Ishikawa (cell line): ENCODE data around the gene HERC3.

ENCODE experiments used
- CREB1 ChIP-seq: IDR thresholded peaks from 2 replicates; pipeline ENCODE4 v1.6.1; 2012; ENCODE audit warnings: low read depth
- EP300 ChIP-seq: IDR thresholded peaks from 2 replicates; pipeline ENCODE4 v1.6.1; 2012; ENCODE audit warnings: borderline replicate concordance
- FOXM1 ChIP-seq: IDR thresholded peaks from 2 replicates; pipeline ENCODE4 v1.6.1; 2012; ENCODE audit warnings: low read depth, borderline replicate concordance
- MAX ChIP-seq: IDR thresholded peaks from 2 replicates; pipeline ENCODE4 v1.6.1; 2012
- RAD21 ChIP-seq: IDR thresholded peaks from 2 replicates; pipeline ENCODE4 v1.6.1; 2012; ENCODE audit warnings: low read depth
- REST ChIP-seq: IDR thresholded peaks from 2 replicates; pipeline ENCODE4 v1.6.1; 2012; ENCODE audit warnings: low read depth, mild to moderate bottlenecking
- TAF1 ChIP-seq: IDR thresholded peaks from 2 replicates; pipeline ENCODE4 v1.6.1; 2012; ENCODE audit warnings: low read depth, mild to moderate bottlenecking
- TEAD4 ChIP-seq: IDR thresholded peaks from 2 replicates; pipeline ENCODE4 v1.6.1; 2012
- YY1 ChIP-seq: IDR thresholded peaks from 2 replicates; pipeline ENCODE4 v1.6.1; 2012; ENCODE audit warnings: low read depth

- TF ChIP-seq TAF1 (no peak), RAD21 (no peak), TEAD4 (no peak), FOXM1 (no peak), EP300 (no peak), CREB1 (no peak), YY1 (no peak), REST (no peak), MAX (no peak)
Observed at GRCh38 chr4:88745175-88745574, 152.9 kb downstream of the HERC3 start.
